Keratinocyte (primary cell): Measurements from ENCODE around the gene SP140L. TPM values are rescaled to one million over a fixed set of nuclear protein-coding genes. Genes with fewer than 3 reads are reported as not detected.

Experiments
- DNase-seq: peaks from one replicate; pipeline ENCODE4 v3.0.0-alpha.2; 2011; ENCODE audit warnings: low read depth, missing footprints, low spot score
- FAIRE-seq: peaks from 2 replicates; lab custom pipeline; 2011; peaks lifted over from hg19 to GRCh38; lab: Jason Lieb, UNC
- H2AFZ ChIP-seq: 2 replicates; pipeline ENCODE4 v1.6.0; 2012; ENCODE audit warnings: low read length, control low read depth, inconsistent platforms; ENCODE audit not compliant: control insufficient read depth
- H3K27ac ChIP-seq: 2 replicates; pipeline ENCODE4 v1.5.1; 2011; ENCODE audit warnings: low read length; ENCODE audit not compliant: control insufficient read depth, insufficient read depth
- H3K27me3 ChIP-seq: 3 replicates; pipeline ENCODE4 v1.6.0; 2011; ENCODE audit warnings: low read length; ENCODE audit not compliant: control insufficient read depth, insufficient read depth; ENCODE audit errors: extremely low read depth
- H3K36me3 ChIP-seq, 2 experiments: 2 replicates in 1 of 2; 3 replicates in 1 of 2; pipeline ENCODE4 v1.5.1; 2011; ENCODE audit warnings: low read length in 2 of 2, mild to moderate bottlenecking in 1 of 2; ENCODE audit not compliant: control insufficient read depth in 2 of 2, insufficient read depth in 2 of 2; ENCODE audit errors: extremely low read depth in 1 of 2
- H3K4me1 ChIP-seq: 3 replicates; pipeline ENCODE4 v1.5.1; 2011; ENCODE audit warnings: low read length; ENCODE audit not compliant: control insufficient read depth, insufficient read depth; ENCODE audit errors: extremely low read depth
- H3K4me2 ChIP-seq: 3 replicates; pipeline ENCODE4 v1.6.0; 2011; ENCODE audit warnings: low read depth, low read length; ENCODE audit not compliant: control insufficient read depth, insufficient read depth; ENCODE audit errors: extremely low read depth
- H3K4me3 ChIP-seq, 3 experiments: fragments of 200-600 bp in 1 of 3; sonication (generic) in 1 of 3; 2 replicates in 2 of 3; 3 replicates in 1 of 3; pipeline ENCODE4 v1.5.1; 2011 to 2016; ENCODE audit warnings: low read length in 3 of 3, mild to moderate bottlenecking in 3 of 3, control low read depth in 2 of 3, inconsistent platforms in 1 of 3, low read depth in 1 of 3, mixed read lengths in 1 of 3, mixed run types in 1 of 3, moderate library complexity in 1 of 3; ENCODE audit not compliant: control insufficient read depth in 2 of 3, insufficient read depth in 2 of 3; ENCODE audit errors: extremely low read depth in 1 of 3
- H3K79me2 ChIP-seq: 2 replicates; pipeline ENCODE4 v1.6.0; 2012; ENCODE audit warnings: low read length; ENCODE audit not compliant: control insufficient read depth, insufficient read depth
- H3K9ac ChIP-seq: 3 replicates; pipeline ENCODE4 v1.6.0; 2011; ENCODE audit warnings: low read length; ENCODE audit not compliant: control insufficient read depth, insufficient read depth; ENCODE audit errors: extremely low read depth
- H3K9me1 ChIP-seq: 3 replicates; pipeline ENCODE4 v1.6.0; 2011; ENCODE audit warnings: low read length; ENCODE audit not compliant: control insufficient read depth, insufficient read depth; ENCODE audit errors: extremely low read depth
- H3K9me3 ChIP-seq: 2 replicates; pipeline ENCODE4 v1.5.1; 2012; ENCODE audit warnings: low read depth, low read length; ENCODE audit not compliant: control insufficient read depth
- H4K20me1 ChIP-seq: 3 replicates; pipeline ENCODE4 v1.6.0; 2011; ENCODE audit warnings: low read length; ENCODE audit not compliant: control insufficient read depth, insufficient read depth; ENCODE audit errors: extremely low read depth
- EZH2 ChIP-seq: IDR thresholded peaks from one replicate; pipeline ENCODE4 v1.6.1; 2012; ENCODE audit warnings: inconsistent platforms, mild to moderate bottlenecking, low read length, moderate library complexity
- dilution Hi-C: fragments of 300-500 bp; cut with MboI; formaldehyde crosslinking; loops from one replicate; pipeline ENCODE4 v1.7.0; 2020; ENCODE audit warnings: low sequenced_read_pairs; ENCODE audit not compliant: extremely low pct_ligation_motif_present
- polyA plus RNA-seq, 5 experiments: library from polyadenylated mRNA; depleted of rRNA in 3 of 5; stranded (reverse) in 3 of 5; stranded (forward) in 1 of 5; unstranded in 1 of 5; fragments of >200 nt; gene quantifications; 1 replicate in 1 of 5; 2 replicates in 3 of 5; 3 replicates in 1 of 5; pipeline versions ENCODE4 v1.2.1 to v1.2.3, GENCODE V29; 2011 to 2012; ENCODE audit warnings: missing spikeins in 2 of 5, low read depth in 1 of 5, low replicate concordance in 1 of 5
- TF ChIP-seq, protein P1 (sequence below), 3 experiments: IDR thresholded peaks in 1 of 3; conservative IDR thresholded peaks in 1 of 3; optimal IDR thresholded peaks in 1 of 3; 2 replicates in 2 of 3; 3 replicates in 1 of 3; pipeline versions ENCODE3 to v1.5.1; 2011; ENCODE audit warnings: low read length in 3 of 3, mild to moderate bottlenecking in 3 of 3, moderate library complexity in 2 of 3, control low read depth in 1 of 3, inconsistent platforms in 1 of 3; ENCODE audit not compliant: insufficient read depth in 2 of 3; ENCODE audit errors: extremely low read depth in 1 of 3

Gene SP140L
- polyA plus RNA-seq, 1 donor (not counting 4 experiments of a cell fraction or from before 2014, with no cell fraction given): 10.8 TPM

DNA sequence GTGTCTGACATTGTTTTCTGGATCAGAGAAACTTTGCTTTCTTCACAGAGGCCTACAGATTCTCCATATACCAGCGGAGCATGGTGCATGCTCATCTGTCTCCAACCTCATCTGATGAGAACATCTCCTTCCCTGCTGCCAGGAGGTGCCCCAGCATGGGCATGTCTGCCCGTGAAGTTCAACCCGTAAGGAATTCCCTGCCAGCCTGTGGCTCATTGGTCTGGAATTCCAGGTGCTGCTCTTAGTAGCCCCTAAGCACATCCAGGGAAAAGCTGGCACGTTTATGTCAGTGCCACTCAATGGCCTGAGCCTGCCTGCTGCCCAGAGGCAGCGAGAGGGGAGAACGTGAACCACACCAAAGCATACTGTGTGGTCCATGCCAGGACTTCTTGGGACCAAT is 87.3 kb downstream of the SP140L start:
- TF ChIP-seq, protein P1, sequence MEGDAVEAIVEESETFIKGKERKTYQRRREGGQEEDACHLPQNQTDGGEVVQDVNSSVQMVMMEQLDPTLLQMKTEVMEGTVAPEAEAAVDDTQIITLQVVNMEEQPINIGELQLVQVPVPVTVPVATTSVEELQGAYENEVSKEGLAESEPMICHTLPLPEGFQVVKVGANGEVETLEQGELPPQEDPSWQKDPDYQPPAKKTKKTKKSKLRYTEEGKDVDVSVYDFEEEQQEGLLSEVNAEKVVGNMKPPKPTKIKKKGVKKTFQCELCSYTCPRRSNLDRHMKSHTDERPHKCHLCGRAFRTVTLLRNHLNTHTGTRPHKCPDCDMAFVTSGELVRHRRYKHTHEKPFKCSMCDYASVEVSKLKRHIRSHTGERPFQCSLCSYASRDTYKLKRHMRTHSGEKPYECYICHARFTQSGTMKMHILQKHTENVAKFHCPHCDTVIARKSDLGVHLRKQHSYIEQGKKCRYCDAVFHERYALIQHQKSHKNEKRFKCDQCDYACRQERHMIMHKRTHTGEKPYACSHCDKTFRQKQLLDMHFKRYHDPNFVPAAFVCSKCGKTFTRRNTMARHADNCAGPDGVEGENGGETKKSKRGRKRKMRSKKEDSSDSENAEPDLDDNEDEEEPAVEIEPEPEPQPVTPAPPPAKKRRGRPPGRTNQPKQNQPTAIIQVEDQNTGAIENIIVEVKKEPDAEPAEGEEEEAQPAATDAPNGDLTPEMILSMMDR (optimal IDR thresholded peaks at IDR 0.05 in 1 of 3, IDR thresholded peaks at IDR 0.05 in 1 of 3, conservative IDR thresholded peaks at IDR 0.05 in 1 of 3; ENCODE audit: extremely low read depth in 1 of 3, insufficient read depth in 2 of 3, low read length in 3 of 3): no peak
- no peak for TF ChIP-seq EZH2
- no peak overlapping the region for H2AFZ ChIP-seq
- peak; percentile 65 for DNase-seq

DNA sequence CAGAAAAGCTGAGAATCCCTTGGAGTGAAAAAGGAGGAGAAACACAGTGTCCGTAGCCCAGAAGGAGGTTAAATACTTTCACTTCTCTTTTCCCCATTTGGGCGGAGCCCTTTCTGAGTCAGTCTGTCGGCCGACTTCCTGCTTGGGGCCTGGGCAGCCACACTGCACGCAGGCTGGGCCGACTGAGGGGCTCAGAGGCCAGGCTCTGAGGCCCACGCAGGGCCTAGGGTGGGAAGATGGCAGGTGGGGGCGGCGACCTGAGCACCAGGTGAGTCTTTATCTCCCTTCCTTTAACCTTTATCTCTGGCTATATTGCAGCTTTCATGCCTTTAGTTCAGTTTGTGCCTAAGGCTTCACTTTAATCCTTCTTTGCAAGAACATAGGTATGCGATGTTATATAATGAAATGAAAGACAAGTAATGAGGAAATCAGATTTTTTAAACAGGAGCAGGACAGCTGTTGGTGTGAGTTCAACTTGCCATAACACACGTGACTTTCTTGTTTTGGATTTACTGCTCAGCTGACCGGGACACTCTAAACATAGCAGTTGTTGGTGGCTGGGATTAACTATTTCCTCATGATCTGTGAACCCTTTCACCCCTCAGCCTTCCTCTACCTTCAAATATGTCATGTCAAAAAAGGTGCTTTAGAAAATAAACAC is 89.2 kb downstream of the SP140L start, which contains the start of gene SP100:
Gene SP100, plus strand, starts transcription at position 141 of the 661 bp plus-strand sequence. Its CDS starts 96 bp downstream, at position 237.
- peak within 1 kb of the TSS; percentile 90 for H3K4me2 ChIP-seq
- H3K4me3 ChIP-seq: peak within 1 kb of the TSS; percentile 62 to 91 (median 90)
- FAIRE-seq (peak; percentile 13), DNase-seq (no peak)
- H3K27me3 ChIP-seq: no peaks in the 10 kb centered on the region
- H3K27ac ChIP-seq: peak within 1 kb of the TSS; percentile 97
- no peaks in the 10 kb centered on the region for H4K20me1 ChIP-seq
- TF ChIP-seq EZH2: no peak
- TF ChIP-seq, protein P1 (optimal IDR thresholded peaks at IDR 0.05 in 1 of 3, IDR thresholded peaks at IDR 0.05 in 1 of 3, conservative IDR thresholded peaks at IDR 0.05 in 1 of 3; ENCODE audit: extremely low read depth in 1 of 3, insufficient read depth in 2 of 3, low read length in 3 of 3): no peak
- H3K9me3 ChIP-seq: no peaks in the 10 kb centered on the region
- H2AFZ ChIP-seq: peak within 1 kb of the TSS; percentile 55
- H3K36me3 ChIP-seq: peaks cover 0 to 3% of the 10 kb centered on the region in 2 experiments
- H3K9ac ChIP-seq: peak within 1 kb of the TSS; percentile 95
- H3K9me1 ChIP-seq: no peaks in the 10 kb centered on the region
- dilution Hi-C loops: no loop called here
- peaks cover 41% of the 10 kb centered on the region for H3K4me1 ChIP-seq
- peaks cover 50% of the 10 kb centered on the region for H3K79me2 ChIP-seq

More for the DNA sequence above, 87.3 kb downstream of the SP140L start:
- no peak overlapping the region for H3K9ac ChIP-seq
- no peaks in the 10 kb centered on the region for H4K20me1 ChIP-seq
- peak; percentile 17 for FAIRE-seq
- dilution Hi-C loops: no loop called here
- H3K9me1 ChIP-seq: no peaks in the 10 kb centered on the region
- H3K36me3 ChIP-seq: peaks cover 0 to 3% of the 10 kb centered on the region in 2 experiments
- peaks cover 39% of the 10 kb centered on the region for H3K4me1 ChIP-seq
- H3K9me3 ChIP-seq: no peaks in the 10 kb centered on the region
- H3K27ac ChIP-seq: no peak overlapping the region
- peaks cover 32% of the 10 kb centered on the region for H3K79me2 ChIP-seq
- H3K4me2 ChIP-seq: peak overlapping the region; percentile 1
- no peak overlapping the region for H3K4me3 ChIP-seq
- H3K27me3 ChIP-seq: no peaks in the 10 kb centered on the region
